NCI-H82 treated with DMSO at 0.1 percent for 48 hours (cell line): ENCODE measurements around the gene ELAPOR1.

Experiments
- DNase-seq: peaks from one replicate; lab custom pipeline; 2025; ENCODE audit not compliant: unreplicated experiment; lab: John Stamatoyannopoulos, UW

The ELAPOR1 gene

DNA sequence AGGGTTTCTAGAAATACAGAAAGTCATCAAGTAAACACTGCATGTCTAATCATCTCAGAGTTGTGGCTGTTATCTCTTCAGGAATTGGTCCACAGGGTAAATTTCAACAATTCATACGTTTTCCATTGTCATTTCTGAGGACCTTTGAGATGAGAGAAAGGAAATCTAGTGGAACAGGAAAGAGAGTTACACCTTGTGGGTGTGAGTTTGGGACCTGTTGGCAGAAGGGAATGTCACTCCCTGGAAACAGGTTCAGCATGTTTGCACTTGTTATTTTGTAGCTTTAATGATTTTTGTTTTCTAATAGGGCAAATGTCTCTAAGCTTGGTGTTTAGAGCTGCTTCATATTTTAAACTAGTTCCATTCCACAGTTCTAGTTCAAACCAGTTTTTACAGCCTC, 17.8 kb upstream of the ELAPOR1 start:
- no peak for DNase-seq

GRCh38 chr1:109099938-109100773, 13.8 kb upstream of the ELAPOR1 start:
- peak; percentile 91 for DNase-seq

- no peak for DNase-seq
Observed at GRCh38 chr1:109104364-109105151, 9.4 kb upstream of the ELAPOR1 start.

DNA sequence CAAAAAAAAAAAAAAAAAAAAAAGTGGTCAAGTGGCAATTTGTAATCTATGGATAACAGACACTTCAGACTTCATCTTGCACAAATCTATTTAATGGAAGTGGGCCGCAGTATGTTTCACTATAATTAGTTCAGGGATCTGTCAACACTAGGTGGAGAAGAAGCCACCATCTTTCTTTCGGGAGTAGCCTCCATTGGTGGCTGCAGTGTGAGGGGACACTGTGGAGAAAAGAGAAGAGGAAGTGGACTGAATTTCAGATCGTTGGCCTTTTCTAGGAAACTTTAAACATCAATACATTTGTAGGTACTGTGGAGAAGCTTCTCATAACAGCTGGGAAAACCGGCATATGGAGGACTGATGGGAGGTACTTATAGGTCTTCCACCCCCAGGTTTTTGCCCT, 8.0 kb upstream of the ELAPOR1 start:
- no peak for DNase-seq

- DNase-seq: no peak
Observed at GRCh38 chr1:109107785-109108184, 6.1 kb upstream of the ELAPOR1 start.

DNA sequence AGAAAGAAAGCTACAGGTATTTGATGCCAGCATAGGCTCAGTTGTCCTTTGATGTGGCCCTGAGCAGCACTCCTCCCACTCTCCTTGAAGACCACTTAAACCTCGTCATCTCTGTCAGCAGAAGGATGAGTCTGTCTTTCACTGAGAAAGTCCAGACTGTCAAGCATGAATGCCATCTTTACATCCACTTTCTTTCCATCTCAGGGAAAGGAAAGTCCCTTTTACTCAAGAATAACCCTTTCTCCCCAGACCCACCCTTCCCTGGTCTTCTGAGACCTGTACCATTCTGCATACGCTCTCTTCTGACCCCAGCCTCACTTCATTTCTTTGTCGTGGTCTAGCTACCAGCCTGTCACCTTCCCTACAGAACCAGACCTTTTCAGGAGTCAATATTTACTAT, 4.0 kb upstream of the ELAPOR1 start:
- no peak for DNase-seq

DNA sequence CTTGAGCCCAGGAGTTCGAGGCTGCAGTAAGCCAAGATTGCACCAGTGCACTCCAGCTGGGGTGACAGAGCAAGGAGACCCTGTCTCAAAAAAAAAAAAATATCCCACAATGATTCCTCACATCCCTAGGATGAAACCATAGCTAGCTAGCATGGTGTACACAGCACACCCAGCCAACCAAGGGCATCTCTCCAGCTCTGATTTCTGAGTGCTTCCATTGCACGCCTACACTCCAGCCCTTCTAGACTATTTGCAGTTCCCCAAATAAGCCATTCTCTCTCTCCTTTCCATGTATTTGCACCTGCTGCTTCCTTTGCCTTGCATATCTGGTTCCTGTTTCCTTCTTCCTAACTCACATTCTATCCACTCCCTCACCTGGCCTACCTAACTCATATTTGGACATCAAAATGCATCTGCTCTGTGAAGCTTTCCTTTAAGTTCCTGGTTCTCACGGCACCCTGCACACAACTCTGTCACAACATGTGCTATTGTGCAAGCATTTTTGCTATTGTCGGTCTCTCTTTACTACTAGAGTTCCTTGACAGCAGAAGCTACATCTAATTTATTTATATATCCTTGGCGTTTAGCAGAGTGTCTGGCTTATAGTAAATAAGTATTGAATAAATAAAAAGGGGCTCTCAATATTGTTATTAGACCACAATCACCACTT, 2.4 kb upstream of the ELAPOR1 start:
- DNase-seq: no peak

- DNase-seq: no peak
Observed at GRCh38 chr1:109112056-109112651, 1.8 kb upstream of the ELAPOR1 start.

- peak; percentile 68 for DNase-seq
Observed at GRCh38 chr1:109112652-109113285, 1.1 kb upstream of the ELAPOR1 start.

GRCh38 chr1:109114342-109114674, 393 bp downstream of the ELAPOR1 start:
- DNase-seq: no peak

GRCh38 chr1:109115685-109116084, 1.8 kb downstream of the ELAPOR1 start:
- no peak for DNase-seq

GRCh38 chr1:109116286-109116685, 2.4 kb downstream of the ELAPOR1 start:
- DNase-seq: no peak

GRCh38 chr1:109118089-109118488, 4.2 kb downstream of the ELAPOR1 start:
- DNase-seq: no peak

DNA sequence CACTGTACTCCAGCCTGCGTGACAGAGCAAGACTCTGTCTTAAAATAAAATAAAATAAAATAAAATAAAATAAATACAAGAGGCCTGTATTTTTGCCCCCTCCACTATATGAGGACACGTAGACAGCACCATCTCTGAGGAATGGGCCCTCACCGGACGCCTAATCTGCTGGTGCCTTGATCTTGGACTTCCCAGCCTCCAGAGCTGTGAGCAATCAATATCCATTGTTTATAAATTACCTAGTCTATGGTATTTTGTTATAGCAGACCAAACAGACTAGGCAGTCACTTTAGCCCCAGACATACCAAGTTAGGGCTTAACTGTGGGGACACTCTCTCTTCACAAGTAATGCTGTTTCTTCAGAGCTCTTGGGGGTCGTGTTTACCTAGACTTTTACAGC, 6.4 kb downstream of the ELAPOR1 start:
- no peak for DNase-seq

DNA sequence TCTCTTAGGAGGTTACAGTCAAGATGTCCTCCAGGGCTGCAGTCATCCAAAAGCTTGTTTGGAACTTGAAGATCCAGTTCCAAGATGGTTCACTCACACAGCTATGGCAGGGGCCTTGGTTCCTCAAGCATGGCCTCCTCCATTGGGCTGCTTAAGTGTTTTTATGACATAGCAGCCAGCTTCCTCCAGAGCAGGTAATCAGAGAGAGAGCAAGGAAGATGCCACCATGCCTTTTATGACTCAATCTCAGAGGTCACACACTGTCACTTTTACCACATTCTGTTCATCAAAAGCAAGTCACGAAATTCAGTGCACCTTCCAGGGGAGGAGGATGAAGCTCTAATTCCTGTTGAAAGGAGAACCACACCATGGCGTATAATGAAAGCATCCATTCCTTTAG, 17.1 kb downstream of the ELAPOR1 start:
- DNase-seq: no peak

GRCh38 chr1:109131800-109132199, 17.9 kb downstream of the ELAPOR1 start:
- DNase-seq: no peak

- no peak for DNase-seq
Observed at GRCh38 chr1:109133002-109133706, 19.2 kb downstream of the ELAPOR1 start.

GRCh38 chr1:109133815-109134214, 19.9 kb downstream of the ELAPOR1 start:
- no peak for DNase-seq

- DNase-seq: no peak
Observed at GRCh38 chr1:109134423-109134822, 20.5 kb downstream of the ELAPOR1 start.

- no peak for DNase-seq
Observed at GRCh38 chr1:109135940-109136339, 22.0 kb downstream of the ELAPOR1 start.
